Fibroblast of skin of scalp (primary cell): Measurements from ENCODE around the gene ANLN.
"Not testable (repeated sequence)": the region's sequence is repeated elsewhere in the genome, so short reads cannot be mapped to it uniquely, and the experiment has no call there.

Experiments
- DNase-seq: peaks from one replicate; pipeline ENCODE4 v3.0.0-alpha.2; 2013

The ANLN gene

DNA sequence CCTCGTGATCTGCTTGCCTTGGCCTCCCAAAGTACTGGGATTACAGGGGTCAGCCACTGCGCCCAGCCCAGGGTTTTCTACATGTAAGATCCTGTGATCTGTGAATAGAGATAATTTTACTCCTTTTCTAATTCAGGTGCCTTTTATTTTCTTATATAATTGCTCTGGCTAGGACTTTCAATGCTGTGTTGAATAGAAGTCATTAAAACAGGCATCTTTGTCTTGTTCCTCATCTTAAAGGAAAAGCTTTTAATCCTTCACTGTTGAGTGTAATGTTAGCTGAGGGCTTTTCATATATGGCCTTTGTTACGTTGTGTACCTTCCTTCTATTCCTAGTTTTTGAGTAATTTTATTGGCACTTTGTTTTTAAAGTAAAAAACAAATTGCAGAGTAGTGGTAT lies 26.6 kb downstream of the ANLN start:
- no peak for DNase-seq

DNA sequence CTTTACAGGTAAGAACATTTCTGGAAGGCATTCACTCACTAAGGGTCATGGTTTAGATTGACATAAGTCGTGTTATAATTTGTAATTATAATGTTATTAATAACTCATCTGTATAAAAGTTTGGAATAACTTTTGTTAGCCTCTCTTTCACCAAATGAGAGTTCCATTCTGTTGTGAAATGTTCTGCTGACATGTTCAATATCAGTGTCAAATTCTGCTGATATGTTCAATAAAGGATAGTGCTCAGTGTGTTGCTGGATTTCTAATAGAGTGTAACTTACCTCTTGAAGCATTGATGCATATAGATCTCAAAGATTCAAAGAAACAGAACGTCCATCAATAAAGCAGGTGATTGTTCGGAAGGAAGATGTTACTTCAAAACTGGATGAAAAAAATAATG lies 30.6 kb downstream of the ANLN start:
- no peak for DNase-seq

DNA sequence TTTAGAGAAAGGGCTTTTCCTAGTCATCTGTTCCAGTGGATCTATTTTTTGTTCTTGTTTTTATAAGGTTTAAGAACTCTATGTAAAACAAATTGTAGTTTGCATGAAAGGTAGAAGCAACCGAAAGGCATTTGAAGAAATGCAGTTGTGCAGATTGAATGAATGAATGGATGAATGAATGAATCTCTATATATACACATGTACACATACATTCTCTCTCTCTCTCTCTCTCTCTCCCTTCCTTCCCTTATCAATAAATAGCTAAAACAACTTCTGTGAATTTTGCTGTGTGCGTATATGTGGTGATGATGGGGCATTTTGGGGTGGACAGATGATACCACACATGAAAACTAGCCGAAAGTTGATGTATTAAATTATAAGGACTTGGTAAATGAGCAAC lies 32.4 kb downstream of the ANLN start:
- DNase-seq: no peak

DNA sequence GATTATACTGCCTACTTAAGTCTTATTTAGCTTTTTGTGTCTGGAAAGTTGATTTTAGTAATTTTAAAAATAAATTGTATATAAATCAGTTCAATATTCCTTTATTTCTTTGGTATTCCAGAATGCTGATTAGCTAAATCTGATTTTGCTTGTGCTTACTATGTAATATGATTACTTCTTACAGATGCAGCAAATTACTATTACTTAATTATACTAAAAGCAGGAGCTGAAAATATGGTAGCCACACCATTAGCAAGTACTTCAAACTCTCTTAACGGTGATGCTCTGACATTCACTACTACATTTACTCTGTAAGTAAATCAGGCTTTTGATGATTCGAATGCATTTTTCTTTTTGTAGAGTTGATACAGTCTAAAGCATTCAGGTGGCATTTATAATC lies 34.0 kb downstream of the ANLN start:
- DNase-seq: no peak

DNA sequence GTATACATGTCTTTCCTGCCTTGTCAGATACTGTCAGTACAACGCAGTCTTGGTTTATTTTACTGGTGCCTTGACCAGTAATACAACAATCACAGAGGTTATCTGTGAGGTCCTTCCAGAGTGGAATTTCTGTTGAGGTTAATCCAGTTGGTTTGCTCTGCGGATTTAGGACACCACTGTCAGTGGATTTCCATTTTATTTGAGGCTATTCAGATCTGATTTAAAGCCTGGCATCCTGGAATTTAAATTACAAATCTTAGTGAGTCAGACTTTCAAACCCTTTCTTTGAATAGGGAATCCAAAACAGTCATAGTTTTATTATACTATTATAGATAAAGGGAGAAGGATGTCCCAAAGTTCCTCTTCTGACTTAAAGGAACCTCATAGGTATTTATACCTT lies 40.5 kb downstream of the ANLN start:
- no peak for DNase-seq

DNA sequence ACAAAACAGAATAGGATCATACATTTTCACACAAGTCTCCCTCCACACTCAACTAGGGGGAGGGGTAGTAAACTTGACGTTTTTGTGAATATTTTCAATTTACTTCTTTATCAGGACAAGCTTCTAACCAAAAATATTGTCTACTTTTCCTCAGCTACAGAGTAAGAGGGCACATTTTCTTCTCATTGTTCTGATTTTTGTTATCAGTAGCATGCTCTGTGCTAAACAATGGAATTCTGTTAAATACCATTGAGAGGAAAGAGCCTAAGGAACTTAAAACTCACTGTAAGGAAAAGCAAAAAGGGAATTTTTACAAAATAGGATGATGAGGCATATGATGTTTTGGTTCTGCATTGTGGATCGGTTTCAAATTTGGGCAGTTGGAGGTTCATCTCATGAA lies 41.2 kb downstream of the ANLN start:
- no peak for DNase-seq

DNA sequence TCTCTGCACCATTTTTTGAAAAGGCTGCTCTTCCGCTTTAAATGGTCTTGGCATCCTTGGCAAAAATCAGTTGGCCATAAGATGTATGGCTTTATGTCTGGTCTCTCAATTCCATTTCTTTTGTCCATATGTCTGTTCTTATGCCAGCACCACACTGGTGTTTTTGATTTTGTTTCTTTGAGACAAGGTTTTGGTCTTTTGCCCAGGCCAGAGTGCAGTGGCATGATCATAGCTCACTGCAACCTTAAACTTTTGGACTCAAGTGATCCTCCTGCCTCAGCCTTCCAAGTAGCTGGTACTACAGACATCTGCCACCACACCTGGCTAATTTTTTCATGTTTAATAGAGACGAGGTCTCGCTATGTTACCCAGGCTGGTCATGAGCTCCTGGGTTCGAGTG lies 48.5 kb downstream of the ANLN start:
- no peak for DNase-seq

DNA sequence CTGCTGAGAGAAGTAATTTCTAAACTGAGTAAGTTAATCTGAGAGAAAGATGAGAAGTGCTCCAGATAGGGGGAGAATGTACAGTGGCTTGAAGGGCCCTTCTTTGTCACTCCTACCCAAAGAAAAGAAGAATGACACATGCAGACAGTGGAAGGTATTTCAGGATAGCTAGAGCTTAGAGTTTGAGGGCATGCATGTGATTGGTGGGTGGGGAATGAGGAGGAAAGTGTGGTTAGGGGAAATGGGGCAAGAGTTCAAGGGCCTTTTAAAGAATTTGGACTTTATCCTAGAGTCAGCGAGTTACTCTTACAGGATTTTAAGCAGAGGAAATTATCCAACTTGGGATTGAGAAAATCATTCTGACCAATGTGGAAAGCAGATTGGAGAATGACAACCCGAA lies 50.0 kb downstream of the ANLN start:
- DNase-seq: no peak

DNA sequence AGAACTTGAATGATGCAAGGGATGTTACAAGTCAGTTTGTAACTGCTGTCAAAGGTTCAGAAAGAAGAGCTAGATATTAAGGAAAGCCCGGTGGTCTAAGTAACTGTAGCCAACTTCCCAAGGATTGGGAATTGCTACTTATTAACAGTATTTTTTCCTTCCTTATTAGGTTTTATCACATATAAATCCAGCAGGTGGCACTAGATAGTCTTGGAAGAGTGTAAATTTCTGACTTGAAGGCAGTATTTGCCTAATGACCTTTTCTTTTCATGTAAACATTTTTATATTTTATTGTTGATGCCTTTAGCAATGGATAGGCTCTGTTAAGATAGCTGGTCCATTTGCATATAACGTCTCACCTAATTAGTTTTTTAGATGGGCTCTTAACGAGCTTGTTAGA lies 51.2 kb downstream of the ANLN start:
- DNase-seq: peak; percentile 32

DNA sequence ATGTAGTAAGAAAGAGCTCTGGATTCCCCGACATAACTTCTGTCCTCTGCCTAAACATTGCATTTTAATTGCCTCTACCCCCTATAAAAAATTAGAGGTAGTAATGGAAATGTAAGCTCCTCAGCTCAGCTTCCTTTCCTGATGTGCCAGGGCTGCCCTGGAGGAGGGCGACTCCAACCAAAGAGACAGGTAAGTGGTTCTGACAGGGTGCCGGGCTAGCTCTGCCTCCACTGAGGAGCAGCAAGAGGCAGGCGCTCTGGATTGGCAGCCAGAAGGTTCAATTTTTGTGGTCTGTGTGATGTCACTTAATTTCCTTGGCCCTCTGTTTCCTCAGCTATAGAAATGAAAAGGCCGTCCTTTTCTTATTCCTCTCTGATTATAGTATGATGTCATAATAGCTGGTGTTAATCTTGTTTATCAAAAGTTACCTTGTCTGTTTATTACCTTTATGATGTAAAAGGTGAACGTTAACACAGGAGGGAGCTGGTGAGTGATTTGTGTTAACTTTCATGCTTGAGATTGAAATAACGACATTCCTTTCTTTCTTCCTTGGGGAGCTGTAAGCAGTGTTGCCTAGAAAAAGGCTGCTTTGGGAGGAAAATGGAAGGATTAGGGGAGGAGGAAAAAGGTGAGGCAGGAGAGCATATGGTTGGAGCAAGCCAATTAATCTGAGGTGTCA lies 51.8 kb downstream of the ANLN start:
- no peak for DNase-seq

DNA sequence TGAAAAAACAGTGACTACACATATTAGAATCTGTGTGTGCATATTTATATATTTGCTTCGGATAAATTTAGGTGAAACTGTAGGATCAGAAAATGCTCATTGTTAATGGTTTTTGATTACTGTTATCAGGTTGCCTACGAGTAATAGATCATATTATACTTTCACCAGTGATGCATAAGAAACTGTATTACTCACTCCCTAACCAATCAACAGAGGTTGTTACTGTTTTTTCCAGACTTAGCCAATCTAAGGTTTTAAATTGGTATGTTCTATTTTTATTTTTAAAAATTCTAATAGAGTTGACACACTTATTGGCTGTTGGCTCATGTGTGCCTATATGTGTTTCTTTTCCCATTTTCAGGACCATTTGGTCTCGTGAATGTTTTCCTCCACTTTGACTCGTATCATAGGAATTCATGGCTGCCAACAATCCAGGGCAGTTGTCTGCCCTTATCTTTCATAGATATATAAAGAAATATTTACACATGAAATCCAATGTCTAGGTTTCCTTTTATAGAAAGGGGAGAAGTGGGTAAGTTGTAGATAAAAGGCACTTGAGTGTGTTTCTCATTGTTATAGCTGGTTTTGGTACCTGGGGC lies 59.2 kb downstream of the ANLN start:
- DNase-seq: peak; percentile 65

DNA sequence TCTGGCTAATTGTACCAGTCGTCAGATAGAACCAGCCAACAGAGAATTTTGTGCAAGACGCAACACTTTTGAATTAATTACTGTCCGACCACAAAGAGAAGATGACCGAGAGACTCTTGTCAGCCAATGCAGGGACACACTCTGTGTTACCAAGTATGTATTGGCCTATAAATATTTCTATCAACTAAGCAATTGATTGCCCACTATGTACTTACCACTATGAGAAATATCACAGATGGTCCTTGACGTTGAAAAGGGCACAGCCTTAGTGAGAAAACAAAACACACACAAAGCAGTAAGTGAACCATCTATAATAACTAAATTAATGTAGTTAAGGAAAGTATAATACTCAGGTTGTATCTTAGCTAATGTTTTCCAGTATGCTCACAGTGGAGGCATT lies 60.0 kb downstream of the ANLN start:
- DNase-seq: no peak

DNA sequence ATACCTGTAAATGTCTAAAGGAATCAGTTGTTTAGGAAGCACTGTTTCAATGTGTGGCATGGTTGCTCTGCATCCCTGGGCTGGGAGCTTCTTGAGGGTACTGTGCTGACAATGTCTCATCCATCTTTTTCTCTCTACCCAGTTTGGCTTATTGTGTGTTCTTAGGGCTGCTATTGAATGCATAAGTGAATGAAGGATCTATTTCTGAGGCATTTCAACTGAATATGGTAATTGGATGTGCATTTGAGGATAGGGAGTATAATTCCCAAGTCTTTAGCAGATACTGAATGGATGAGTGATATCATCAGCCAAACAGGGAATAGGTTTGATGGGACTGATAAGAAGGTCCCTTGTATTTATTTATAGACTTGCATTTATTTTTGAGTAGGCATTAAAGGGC lies 64.1 kb downstream of the ANLN start:
- DNase-seq: no peak

DNA sequence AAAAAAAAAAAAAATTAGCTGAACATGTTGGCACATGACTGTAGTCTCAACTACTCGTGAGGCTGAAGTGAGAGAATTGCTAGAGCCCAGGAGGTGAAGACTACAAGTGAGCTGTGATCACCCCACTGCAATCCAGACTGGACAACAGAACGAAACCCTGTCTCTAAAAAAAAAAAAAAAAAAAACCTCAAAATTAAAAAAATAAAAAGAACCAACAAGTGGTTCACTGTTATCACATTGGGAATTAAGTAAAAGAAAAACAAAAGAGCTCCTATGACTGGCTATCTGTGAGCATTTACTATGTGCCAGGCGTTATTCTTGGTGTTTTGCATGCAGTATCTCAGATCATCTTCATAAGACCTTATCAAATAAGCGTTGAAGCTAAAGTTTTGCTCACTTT lies 66.0 kb downstream of the ANLN start:
- DNase-seq: no peak

DNA sequence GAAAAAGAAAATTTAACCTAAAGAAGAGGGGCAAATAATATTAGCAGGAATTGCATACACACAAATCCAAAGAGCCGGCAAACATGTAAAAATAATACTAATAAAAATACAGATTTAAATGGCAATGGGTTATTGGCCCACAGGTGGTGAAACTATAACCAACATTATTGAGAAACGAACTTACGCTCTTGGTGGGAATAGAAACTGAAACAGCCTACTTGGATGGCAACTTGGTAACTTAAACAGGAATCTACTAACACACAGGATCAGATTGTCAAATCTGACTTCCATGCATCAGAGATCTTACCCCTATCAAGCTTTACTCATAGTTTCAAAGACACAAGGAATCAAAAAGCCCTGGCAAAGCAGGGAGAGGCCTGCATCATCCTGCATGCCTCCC lies 66.5 kb downstream of the ANLN start:
- no peak for DNase-seq

DNA sequence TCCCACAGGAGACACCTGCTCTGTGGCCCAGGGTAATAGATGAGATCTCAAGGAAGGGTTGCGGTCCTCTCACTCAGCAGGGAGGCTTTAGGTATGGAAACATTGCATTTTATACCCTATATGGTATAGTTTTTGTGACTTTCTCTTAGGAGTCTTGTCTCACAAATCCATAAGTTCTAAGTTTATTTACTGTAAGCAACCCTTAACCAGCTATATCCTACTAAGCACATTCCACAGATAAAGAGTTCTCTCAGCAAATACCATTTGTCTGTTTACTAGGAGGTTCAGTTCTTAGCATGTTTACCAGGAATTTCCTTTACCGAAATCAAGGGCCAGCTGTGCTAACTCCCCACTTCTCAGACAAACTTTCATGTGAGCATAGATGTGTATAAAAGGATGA lies 66.9 kb downstream of the ANLN start:
- no peak for DNase-seq

DNA sequence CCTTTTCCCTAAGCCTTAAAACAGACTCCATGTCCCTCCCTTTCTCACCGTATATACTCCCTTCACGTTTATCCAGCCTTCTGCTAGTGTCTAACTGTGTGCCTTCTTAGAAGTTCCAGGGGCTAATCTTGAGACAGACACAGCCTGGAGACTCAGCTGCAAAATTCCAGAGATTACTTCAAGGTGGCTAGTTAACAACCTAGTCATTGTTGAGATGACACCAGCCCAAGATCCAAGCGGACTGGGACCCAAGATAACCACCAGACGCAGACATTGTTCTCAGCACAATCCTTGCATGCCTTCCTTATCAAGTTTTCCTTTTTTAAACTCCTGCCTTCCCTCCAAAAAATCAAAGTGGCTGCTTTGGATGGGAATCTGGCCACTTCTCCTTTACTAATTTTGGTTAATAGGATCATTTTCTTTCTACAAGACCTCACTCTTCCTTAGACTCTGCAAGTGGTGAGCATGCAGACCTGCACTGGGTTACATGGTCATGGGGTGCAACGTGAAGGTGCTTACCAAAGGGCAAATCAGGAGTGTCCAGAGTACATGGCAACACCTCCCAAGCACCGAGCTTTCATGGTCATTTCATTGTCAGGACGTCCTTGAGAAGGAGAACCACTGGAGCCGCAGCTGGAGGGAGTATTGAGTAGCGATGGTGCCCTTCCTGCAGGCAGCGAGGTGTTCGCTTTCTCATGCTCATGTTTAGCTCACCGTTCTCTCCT lies 69.7 kb downstream of the ANLN start:
- no peak for DNase-seq

DNA sequence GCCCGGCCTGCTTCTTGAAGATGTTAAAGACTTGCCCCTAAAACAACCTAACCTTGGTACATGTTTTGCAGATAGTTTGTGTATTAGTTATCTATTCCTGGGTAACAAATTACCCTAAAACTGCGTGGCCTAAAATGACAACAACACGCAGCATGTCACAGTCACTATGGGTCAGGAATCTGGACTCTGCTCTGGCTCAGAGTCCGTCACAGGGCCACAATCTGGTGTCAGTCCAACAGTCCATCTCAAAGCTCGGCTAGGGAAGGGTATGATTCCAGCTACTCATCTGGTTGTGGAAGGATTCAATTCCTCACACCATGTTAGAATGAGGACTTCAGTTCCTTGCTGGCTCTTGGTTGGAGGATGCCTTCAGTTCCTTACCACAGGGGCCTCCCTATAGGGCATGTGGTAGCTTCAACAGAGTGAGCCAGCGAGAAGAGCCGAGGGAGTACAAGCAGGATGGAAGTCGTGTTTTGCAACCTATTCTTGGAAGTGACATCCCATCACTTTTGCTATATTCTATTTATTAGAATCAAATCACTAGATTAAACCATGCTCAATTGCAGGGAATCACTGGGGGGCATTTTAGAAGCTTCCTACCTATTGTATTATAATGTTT lies 71.3 kb downstream of the ANLN start:
- DNase-seq: no peak

DNA sequence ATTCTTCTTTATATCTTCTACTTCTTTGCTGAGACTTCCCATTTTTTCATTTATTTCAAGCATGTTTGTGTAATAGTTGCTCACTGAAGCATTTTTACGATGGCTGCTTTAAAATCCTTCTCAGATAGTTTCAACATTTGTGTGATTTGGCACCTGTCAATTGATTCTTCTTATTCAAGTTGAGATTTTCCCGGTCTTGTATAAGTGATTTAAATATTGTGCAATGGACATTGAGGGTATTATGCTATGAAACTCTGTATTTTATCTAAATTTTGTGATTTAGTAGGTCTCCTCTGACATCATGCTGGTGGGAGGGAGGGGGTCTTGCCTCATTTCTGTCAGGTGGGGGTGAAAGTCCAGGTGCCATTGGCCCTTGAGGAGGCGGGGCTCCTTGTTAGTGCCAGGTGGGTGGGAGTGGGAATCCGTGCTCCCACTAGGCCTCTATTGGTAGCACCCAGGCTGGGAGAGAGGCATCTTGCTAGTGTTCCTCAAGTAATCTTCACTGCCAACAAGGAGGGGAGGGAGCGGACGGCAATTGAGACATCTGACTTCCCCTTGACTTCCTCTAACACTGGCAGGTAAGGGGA lies 73.0 kb downstream of the ANLN start:
- no peak for DNase-seq

DNA sequence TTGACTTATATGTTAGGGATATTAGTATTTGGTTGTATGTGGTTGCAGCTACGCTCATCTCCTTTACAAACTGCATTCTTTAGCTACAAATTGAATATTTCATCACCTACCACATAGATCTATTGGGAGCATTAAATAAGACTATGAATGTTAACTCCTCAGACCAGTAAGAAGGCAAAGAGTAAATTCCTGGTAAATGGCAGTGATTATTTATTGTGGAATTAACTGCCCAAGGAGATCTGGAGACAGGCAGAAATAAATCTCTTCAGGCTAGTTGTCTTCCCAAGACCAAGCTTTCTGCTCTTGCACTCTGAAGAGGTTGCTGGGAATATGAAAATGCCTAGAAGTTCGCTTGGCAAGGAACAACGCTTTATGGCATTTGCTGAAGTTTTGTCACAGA lies 74.6 kb downstream of the ANLN start:
- DNase-seq: no peak

DNA sequence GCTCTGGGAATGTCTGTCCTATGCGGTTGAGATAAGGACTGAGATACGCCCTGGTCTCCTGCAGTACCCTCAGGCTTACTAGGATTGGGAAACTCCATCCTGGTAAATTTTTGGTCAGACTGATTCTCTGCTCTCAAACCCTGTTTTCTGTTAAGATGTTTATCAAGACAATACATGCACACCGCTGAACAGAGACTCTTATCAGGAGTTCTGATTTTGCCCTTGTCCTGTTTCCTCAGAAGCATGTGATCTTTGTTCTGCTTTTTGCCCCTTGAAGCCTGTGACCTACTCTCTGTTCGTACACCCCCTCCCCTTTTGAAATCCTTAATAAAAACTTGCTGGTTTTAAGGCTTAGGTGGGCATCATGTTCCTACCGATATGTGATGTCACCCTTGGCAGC lies 76.3 kb downstream of the ANLN start:
- not testable (repeated sequence) for DNase-seq

DNA sequence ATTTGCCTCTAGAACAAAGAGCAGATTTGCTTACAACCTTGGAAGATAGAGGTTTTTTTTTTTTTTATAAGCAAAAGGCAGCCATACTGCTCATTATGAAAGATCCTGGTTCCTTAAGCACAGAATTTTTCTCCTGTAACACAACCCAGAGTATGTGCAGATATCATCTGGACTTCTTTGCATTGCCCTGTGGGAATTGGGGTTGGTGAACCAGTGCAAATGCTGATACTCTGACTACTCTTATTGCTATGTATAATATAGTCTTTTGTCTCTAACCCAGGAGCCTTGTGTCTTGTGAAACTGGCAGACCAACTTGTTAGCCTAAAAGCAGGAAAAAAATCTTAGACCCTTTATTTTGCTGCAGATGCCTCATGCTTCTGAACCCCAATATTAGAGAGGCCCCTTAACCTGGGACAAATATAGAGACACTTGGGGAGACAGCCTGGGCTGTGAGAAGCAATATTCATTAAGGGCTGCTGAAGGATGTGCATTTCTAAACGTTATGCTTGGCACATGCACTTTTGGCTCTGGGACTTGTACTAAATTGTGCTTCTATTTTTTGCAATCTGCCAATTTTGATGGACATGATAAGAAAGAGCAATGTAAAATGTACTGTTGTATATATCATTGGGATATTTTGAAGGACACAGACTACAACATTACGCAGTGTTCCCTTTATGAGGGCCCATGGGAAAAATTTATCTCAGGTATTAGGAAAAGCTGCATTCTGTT lies 78.9 kb downstream of the ANLN start:
- DNase-seq: peak; percentile 73

DNA sequence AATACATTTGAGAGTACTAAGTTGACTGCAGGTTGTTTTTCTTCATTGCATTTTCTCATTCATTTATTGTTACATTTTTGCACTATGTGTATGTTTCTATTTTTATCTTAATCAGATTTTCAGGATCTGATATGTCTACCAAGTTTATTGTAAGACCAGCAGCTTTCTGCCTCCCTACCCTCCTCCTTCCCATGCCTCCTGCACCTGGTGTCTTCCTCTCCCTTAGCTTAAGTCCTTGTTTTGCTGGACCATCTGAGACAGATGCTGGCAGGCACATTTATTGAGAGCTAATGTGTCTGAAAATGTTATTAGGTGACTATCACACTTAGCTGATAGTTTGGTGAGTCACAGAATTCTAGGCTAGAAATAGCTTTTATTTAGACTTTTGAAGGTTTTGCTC lies 79.6 kb downstream of the ANLN start:
- no peak for DNase-seq
